Right lobe of liver (tissue), 6 donors: ENCODE results near the gene EML6. TPM values are rescaled to one million over a fixed set of nuclear protein-coding genes. Genes with fewer than 3 reads are reported as not detected.

Experiments
- ATAC-seq, 4 donors: fragments of 200-7000 bp; cut with Tn5 transposase; one replicate each; pipeline ENCODE4 v1.9.1; 2020; ENCODE audit warnings: mild to moderate bottlenecking in 4 of 4, moderate library complexity in 4 of 4
- DNase-seq, 3 donors: peaks; one replicate each; pipeline ENCODE4 v3.0.0-alpha.2; 2020
- H3K27ac ChIP-seq, 3 donors: fragments of 200-600 bp; one replicate each; pipeline ENCODE4 v1.8.0; 2022
- H3K27me3 ChIP-seq, 2 donors: fragments of 200-600 bp; one replicate each; pipeline ENCODE4 v1.8.0; 2022
- H3K36me3 ChIP-seq, 4 donors: fragments of 200-600 bp; sonication (generic) in 1 of 4; one replicate each; pipeline versions ENCODE4 v1.5.1 to v1.8.0; 2017 to 2022; ENCODE audit warnings: control low read depth in 1 of 4
- H3K4me1 ChIP-seq, 4 donors: fragments of 200-600 bp; sonication (generic) in 1 of 4; one replicate each; pipeline versions ENCODE4 v1.5.1 to v1.8.0; 2017 to 2022; ENCODE audit warnings: control low read depth in 1 of 4
- H3K4me3 ChIP-seq, 3 donors: fragments of 200-600 bp; one replicate each; pipeline ENCODE4 v1.8.0; 2022
- H3K9me3 ChIP-seq, 4 donors: fragments of 200-600 bp; sonication (generic) in 1 of 4; one replicate each; pipeline versions ENCODE4 v1.5.1 to v1.8.0; 2017 to 2022; ENCODE audit warnings: control low read depth in 1 of 4
- CTCF ChIP-seq, 4 donors: fragments of 200-600 bp in 3 of 4; fragments of 450-650 bp in 1 of 4; IDR thresholded peaks; one replicate each; pipeline versions ENCODE4 v1.5.1 to v1.8.0; 2016 to 2022; ENCODE audit warnings: antibody characterized with exemption in 4 of 4, mild to moderate bottlenecking in 2 of 4
- POLR2A ChIP-seq: fragments of 450-650 bp; IDR thresholded peaks from one replicate; pipeline ENCODE4 v1.6.1; 2017; ENCODE audit warnings: antibody characterized with exemption, mild to moderate bottlenecking
- WGBS: methylation state at CpG from one replicate; pipeline ENCODE4 v1.1.6; 2018; ENCODE audit warnings: low coverage, low lambda C conversion rate; ENCODE audit not compliant: insufficient coverage; ENCODE audit errors: missing lambda C conversion rate; 5-methylcytosine and 5-hydroxymethylcytosine counted together
- intact Hi-C, 2 donors: fragments of 100-400 bp; cut with DNase I; formaldehyde crosslinking; loops; one replicate each; pipeline versions ENCODE4 v1.11.2 to v1.14.1; 2022
- total RNA-seq, 6 experiments: library from RNA; depleted of rRNA in 2 of 6; stranded (reverse); fragments of >200 nt in 2 of 6; fragmentation: NEBNext Ultra II Directional in 3 of 6; extraction: Animal tissue kit (Norgen Biotek cat#: 25700) in 3 of 6; gene quantifications; one replicate each; pipeline versions ENCODE4 v1.1.0 to v1.2.4, GENCODE V29; 2016 to 2023
- donor health status: DM: no; HTN: yes; CAD: no.
- donor health status: DM: no; HTN: no; CAD: no.
- donor health status: DM: no; HTN: no; CAD: no.
- donor health status: DM: no; HTN: yes; CAD: no.
- donor health status: DM: no; HTN: yes; CAD: no.

Gene EML6
- total RNA-seq, 6 experiments from 2014 or later: 0.82 to 2.5 (median 1.5) TPM

DNA sequence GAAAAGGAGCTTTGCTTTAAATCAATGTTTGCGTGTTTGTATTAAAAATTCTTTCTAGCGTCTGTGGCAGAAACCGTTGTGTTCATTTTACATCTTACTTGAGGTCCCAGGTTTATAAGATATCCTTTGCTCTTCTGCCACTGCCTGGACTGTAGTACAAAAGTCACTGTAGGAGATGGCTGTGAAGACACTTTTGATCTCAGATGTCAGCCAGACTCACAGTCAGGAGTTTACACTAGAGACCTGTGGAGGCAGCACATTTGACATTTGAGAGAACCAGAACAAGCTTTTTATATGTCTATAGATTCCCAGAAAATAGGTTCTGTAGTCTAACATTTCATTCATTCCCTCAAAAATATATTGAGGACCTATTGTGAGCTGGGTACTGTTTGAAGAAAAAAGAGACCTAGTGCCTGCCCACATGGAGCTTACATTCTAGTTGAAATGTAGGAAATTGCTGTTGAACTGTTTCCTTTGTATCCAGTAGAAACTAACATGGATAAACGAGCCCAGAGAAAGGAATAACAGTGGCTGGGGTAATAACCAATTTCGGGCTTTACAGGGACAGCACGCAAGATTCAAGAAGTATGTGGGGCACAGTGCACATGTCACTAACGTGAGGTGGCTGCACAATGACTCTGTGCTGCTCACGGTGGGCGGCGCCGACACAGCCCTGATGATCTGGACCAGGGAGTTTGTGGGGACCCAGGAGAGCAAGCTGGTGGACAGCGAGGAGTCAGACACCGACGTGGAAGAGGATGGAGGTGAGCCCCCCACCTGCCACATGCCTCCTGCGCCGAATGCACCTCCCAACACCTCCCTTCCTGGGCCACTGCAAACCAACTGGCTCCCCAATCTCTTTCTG, 204.5 kb downstream of the EML6 start:
- intact Hi-C loops: no loop called here
- Histone ChIP-seq H3K27me3 (no peaks in the 10 kb centered on the region), H3K36me3 (no peaks in the 10 kb centered on the region), H3K27ac (no peak overlapping the region), H3K9me3 (no peaks in the 10 kb centered on the region), H3K4me1 (no peaks in the 10 kb centered on the region), H3K4me3 (no peak overlapping the region)
- ATAC-seq: no peak
- TF ChIP-seq POLR2A (no peak), CTCF (IDR thresholded peaks at IDR 0.05) (no peak)
- whole genome bisulfite sequencing: 93% methylated on average over 16 of the region's 16 CpGs
- DNase-seq: no peak

DNA sequence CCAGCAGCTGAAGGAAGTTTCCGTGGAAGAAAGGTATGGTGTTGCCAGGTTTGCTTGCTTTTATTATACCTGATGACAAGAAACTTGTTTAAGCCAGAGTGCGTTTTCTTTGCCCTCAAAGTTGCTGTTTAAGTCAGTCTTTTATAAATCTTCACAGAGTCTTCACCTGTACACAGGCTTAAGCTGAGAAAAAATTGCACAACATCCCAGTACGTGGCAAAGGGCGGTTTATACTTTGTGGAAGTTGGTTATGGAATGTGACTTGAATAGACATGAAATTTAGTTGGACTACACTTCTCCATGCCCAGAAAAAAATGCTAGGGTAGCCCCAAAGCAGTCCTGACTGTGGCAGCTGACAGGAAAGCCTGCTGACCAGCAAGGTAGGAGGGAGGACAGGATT, 205.3 kb downstream of the EML6 start:
- H3K27me3 ChIP-seq: no peaks in the 10 kb centered on the region
- H3K4me3 ChIP-seq: no peak overlapping the region
- WGBS: 61% methylated on average over 4 of the region's 4 CpGs
- no peak overlapping the region for H3K27ac ChIP-seq
- H3K9me3 ChIP-seq: no peaks in the 10 kb centered on the region
- H3K36me3 ChIP-seq: no peaks in the 10 kb centered on the region
- DNase-seq (no peak), ATAC-seq (no peak)
- no peaks in the 10 kb centered on the region for H3K4me1 ChIP-seq
- intact Hi-C loops: no loop called here
- no peak for TF ChIP-seq POLR2A
- TF ChIP-seq CTCF (IDR thresholded peaks at IDR 0.05): no peak

DNA sequence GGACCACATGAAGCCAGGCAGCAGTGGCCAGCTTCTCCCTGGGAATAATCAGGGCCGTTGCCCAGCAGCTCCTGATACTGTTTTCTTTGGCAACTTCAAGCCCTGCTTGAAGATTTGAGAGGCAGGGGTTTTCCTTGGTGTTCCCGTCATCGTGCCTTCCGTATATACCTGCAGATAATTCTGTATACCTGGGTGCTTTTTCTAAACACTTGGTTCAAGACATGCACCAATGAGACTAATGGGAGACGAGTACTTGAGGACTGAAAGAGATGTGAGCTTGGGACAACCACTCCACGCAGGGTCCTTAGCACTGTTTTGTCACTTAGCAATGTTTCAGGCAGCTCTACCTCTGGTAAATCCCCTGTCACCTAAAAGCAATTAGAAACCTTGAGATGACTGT, 208.0 kb downstream of the EML6 start:
- no peak for ATAC-seq
- WGBS: 76% methylated on average over 3 of the region's 6 CpGs
- H3K9me3 ChIP-seq: no peaks in the 10 kb centered on the region

GRCh38 chr2:54935389-54935788, 211.9 kb downstream of the EML6 start:
- no peak for DNase-seq
- intact Hi-C loops: no loop called here
- H3K4me1 ChIP-seq: no peaks in the 10 kb centered on the region
- TF ChIP-seq POLR2A: no peak
- TF ChIP-seq CTCF (IDR thresholded peaks at IDR 0.05): no peak
- no peak overlapping the region for H3K4me3 ChIP-seq
- 93% methylated on average over 4 of the region's 4 CpGs for WGBS
- ATAC-seq: no peak
- no peaks in the 10 kb centered on the region for H3K27me3 ChIP-seq
- no peaks in the 10 kb centered on the region for H3K36me3 ChIP-seq
- no peaks in the 10 kb centered on the region for H3K9me3 ChIP-seq
- H3K27ac ChIP-seq: no peak overlapping the region

More for the DNA sequence above, 208.0 kb downstream of the EML6 start:
- Histone ChIP-seq H3K4me3 (no peak overlapping the region), H3K4me1 (no peaks in the 10 kb centered on the region), H3K27me3 (no peaks in the 10 kb centered on the region), H3K27ac (no peak overlapping the region), H3K36me3 (no peaks in the 10 kb centered on the region)
- TF ChIP-seq POLR2A (no peak), CTCF (IDR thresholded peaks at IDR 0.05) (no peak)
- no peak for DNase-seq
- intact Hi-C loops: no loop called here
